Measurements from ENCODE around the gene TCERG1L.

DNA sequence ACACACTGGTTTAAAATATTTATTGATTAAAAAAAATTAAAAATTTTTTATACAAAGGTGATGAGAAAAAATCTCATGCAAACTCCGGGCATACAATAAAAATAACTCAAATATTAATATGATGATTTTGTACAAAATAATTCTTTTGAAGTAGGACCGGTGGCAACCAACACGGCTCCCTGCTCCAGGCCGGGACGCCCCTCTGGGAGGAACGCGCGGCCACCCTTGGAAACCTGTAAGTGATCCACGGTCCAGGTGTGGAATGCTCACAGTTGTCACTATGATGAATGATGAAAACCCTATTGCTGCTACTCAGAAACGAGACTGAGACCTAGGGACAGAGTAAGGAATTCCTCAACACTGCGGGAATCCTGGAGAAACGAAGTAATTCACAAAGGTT lies 219.1 kb downstream of the TCERG1L start:
- TF ChIP-seq NFIC (IDR thresholded peaks at IDR 0.05), result no peak
- no peak for TF ChIP-seq ZBTB7A (IDR thresholded peaks at IDR 0.05; ENCODE audit: low read depth)
- no peak for TF ChIP-seq EGR1 (IDR thresholded peaks at IDR 0.05)
- TF ChIP-seq EP300 (IDR thresholded peaks at IDR 0.05; ENCODE audit: borderline replicate concordance), result no peak
- TF ChIP-seq RAD21 (IDR thresholded peaks at IDR 0.05; ENCODE audit: low read depth), result no peak
- no peak for TF ChIP-seq TCF12 (IDR thresholded peaks at IDR 0.05; ENCODE audit: low read depth)
- no peak for TF ChIP-seq CEBPB (IDR thresholded peaks at IDR 0.05)
- TF ChIP-seq, protein P1, sequence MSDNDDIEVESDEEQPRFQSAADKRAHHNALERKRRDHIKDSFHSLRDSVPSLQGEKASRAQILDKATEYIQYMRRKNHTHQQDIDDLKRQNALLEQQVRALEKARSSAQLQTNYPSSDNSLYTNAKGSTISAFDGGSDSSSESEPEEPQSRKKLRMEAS (IDR thresholded peaks at IDR 0.05), result no peak
- TF ChIP-seq, protein P2, sequence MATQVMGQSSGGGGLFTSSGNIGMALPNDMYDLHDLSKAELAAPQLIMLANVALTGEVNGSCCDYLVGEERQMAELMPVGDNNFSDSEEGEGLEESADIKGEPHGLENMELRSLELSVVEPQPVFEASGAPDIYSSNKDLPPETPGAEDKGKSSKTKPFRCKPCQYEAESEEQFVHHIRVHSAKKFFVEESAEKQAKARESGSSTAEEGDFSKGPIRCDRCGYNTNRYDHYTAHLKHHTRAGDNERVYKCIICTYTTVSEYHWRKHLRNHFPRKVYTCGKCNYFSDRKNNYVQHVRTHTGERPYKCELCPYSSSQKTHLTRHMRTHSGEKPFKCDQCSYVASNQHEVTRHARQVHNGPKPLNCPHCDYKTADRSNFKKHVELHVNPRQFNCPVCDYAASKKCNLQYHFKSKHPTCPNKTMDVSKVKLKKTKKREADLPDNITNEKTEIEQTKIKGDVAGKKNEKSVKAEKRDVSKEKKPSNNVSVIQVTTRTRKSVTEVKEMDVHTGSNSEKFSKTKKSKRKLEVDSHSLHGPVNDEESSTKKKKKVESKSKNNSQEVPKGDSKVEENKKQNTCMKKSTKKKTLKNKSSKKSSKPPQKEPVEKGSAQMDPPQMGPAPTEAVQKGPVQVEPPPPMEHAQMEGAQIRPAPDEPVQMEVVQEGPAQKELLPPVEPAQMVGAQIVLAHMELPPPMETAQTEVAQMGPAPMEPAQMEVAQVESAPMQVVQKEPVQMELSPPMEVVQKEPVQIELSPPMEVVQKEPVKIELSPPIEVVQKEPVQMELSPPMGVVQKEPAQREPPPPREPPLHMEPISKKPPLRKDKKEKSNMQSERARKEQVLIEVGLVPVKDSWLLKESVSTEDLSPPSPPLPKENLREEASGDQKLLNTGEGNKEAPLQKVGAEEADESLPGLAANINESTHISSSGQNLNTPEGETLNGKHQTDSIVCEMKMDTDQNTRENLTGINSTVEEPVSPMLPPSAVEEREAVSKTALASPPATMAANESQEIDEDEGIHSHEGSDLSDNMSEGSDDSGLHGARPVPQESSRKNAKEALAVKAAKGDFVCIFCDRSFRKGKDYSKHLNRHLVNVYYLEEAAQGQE (IDR thresholded peaks at IDR 0.05; ENCODE audit: low read depth), result no peak
- TF ChIP-seq TAF1 (IDR thresholded peaks at IDR 0.05; ENCODE audit: low read depth), result no peak
- no peak for TF ChIP-seq YY1 (IDR thresholded peaks at IDR 0.05; ENCODE audit: low read depth)
- no peak for TF ChIP-seq FOXM1 (IDR thresholded peaks at IDR 0.05; ENCODE audit: borderline replicate concordance, low read depth)
